ENCODE results near the gene SEH1L.
"Not testable (repeated sequence)": the region's sequence is repeated elsewhere in the genome, so short reads cannot be mapped to it uniquely, and the experiment has no call there.

The SEH1L gene

DNA sequence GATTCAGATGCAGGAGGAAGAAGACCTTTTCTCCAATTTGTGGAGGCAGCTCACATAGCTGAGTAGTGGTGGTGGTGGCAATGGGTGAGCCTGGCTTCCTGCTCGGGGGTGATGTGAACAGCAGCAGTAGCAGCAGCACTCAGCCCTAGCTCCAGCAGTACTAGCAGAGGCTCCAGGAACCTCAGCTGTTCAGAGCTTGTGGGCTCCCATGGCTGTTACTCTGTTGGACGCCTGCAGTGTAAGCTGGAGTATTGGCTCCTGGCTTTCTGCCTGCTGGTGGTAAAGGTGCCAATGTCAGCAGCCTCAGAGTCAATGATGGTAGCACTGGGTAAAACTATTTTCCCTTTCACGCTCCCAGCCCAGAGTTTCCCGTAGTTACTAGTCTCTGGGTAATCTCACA is 3.1 kb upstream of the SEH1L start:
- no peak for DNase-seq

- no peak for DNase-seq
Measured at GRCh38 chr18:12946549-12947284, 1.1 kb upstream of the SEH1L start.

DNA sequence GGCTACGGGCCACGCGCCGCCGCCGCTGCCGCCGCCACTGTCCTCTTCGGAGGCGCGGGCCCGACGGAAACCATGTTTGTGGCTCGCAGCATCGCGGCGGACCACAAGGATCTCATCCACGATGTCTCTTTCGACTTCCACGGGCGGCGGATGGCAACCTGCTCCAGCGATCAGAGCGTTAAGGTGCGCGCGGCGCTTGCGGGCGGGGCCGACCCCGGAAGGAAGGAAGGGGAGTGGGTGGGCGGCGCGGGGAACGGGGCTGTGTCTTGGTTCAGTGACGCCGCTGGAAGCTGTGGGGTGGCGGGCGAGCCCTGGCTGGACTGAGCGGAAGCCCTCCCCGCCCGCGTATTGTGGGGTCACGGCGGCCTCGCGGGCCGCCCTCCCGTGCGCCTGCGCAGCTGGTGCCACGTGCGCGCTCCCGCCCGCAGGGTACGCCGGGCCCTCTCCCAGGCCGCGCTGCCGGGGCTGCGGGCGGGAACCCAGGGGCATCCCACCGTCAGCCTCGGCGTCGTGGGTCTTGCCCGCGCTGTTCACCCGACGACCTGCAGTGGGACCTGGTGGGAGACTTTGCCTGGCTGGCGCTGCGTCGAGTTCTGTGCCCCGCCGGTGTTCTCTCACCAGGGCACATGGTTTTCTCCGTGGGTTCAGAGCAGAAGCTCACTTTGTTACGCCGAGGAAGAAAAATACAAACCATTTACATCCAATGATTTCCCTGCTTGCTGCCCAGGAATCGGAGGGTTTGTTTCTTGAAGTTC is 416 bp downstream of the SEH1L start:
- DNase-seq: peak; percentile 87 to 91

DNA sequence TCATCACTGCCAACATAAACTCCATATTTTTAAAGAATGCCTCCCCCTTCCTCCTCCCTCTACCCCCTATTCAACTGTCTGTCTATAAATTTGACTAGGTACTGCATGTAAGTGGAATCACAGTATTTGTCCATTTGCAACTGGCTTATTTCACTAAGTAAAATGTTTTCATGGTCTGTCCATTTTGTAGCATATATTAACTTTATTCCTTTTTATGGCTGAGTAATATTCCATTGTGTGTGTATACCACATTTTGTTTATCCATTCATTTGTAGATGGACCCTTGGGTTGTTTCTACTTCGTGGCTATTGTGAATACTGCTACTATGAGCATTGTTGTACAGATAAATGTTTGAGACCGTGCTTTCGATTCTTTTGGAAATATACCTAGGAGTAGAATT is 10.7 kb downstream of the SEH1L start:
- DNase-seq: no peak

DNA sequence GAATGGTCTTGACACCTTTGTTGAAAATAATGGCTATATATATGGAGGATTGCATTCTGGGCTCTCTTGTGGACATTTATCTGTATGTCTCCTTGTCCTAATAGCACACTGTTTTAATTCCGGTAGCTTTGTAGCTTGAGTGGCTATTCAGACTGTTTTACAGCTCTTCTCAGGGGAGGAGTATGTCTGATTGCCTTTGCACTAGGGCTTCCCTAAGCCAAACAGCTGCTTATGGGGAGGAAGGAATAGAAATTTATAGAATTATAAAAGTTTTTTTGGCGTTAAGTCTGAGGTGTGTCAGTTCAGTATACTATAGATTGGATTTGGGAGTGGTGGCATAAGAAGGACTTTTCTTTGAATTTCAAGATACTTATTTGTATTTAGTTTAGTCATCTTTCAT is 12.6 kb downstream of the SEH1L start:
- no peak for DNase-seq

- no peak for DNase-seq
Measured at GRCh38 chr18:12960853-12961397, 13.1 kb downstream of the SEH1L start.

GRCh38 chr18:12963069-12963468 is 15.3 kb downstream of the SEH1L start:
- DNase-seq: no peak

GRCh38 chr18:12968115-12968514 is 20.3 kb downstream of the SEH1L start:
- no peak for DNase-seq

- DNase-seq: no peak
Measured at GRCh38 chr18:12968619-12969018, 20.8 kb downstream of the SEH1L start.

DNA sequence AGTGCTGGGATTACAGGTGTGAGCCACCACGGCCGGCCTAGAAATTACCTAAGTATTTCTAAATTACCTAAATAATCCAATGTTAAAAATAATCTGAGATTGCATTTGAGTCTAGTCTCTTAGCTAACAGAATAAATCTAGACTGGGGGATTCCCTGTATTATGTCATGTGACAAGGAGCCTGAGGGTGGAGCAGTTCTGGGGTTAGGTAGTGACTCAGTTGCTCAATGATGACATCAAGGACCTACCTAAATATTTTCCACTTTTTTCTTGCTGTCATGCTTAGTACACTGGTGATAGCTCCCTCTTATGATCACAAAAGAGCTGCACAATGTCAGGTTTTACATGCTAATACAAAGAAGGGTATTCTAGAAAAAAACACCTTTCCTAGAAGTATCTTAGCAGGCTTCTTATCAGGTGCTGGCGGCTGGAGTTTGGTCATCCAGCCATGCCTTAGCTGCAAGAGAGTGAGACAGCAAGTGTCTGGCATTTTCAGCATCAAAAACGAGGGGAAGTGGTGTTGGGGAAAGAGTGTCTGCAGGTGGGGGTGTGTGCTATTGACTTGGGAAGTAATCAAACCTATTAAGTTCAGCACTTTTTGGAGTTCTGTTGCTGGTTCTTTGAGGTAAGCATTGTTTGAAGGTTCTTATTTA is 25.9 kb downstream of the SEH1L start:
- DNase-seq: no peak

DNA sequence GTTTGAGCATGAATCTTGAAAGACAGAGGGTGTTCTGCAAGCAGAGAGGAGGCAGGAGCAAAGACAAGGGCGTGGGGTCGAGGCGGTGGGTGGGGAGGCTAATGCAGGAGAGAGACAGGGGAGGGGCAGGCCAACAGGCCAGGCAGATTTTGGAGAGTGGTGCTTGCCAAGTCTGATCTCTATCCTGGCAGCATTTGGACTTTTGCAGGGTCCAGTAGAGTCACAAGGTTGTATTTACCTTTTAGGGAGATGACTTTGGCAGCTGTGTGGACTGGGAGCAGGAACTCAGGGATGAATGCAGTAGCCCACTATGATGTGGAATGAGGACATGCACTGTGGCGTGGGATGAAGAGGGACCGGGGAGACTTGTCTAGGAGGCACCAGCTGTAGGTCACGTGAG is 27.7 kb downstream of the SEH1L start:
- no peak for DNase-seq

- DNase-seq: no peak
Measured at GRCh38 chr18:12976305-12976704, 28.5 kb downstream of the SEH1L start.

- DNase-seq: not testable (repeated sequence)
Measured at GRCh38 chr18:12980065-12980464, 32.3 kb downstream of the SEH1L start.

DNA sequence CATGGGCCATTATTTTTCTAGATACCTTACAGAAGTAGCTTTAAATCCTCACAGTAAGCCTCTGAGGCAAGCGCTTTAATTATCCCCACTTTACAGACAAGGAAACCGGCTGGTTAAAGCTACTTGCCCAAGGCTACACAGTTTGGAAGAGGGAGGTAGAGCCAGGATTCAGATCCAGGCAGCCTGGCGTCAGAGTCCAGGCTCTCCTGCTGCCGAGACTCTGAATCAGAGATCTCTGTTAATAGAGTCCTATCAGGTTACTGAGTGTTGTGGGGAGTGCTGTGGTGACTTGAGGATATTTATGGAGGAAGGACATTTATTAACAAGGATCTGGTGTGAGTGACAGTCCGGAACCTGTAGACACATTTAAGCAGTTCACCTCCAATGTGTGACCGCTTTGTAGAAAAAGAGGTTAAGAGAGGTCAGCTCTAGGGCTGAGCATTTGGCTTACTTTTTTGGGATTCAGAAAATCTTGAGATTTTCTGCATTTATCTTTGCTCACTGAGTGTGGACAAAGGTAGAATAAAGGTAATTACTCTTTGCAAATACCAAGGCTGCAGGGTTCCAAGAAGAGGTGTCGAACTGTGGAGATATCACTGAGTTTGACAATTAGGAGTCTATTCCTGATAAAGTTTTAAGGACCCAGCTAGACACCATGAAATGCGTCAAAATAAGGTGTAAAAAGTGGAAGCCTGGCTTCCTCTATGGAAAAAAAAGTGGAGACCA is 41.7 kb downstream of the SEH1L start:
- DNase-seq: no peak

- no peak for DNase-seq
Measured at GRCh38 chr18:12990123-12990475, 42.3 kb downstream of the SEH1L start.

DNA sequence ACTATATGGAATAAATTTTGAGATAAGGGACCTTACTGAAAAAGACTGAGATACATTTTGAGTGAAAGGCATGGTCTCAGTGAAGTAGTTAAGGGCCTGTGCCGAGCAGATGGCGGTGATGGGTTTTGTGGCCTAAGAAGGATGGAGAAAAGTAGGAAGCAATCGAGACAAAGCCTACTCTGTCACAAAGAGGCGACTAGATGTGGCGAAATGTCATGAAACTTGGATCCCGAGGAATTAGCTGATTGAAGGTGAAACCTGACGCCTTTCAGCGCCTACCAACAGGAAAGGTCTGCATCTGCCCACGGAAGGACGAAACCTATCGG is 42.8 kb downstream of the SEH1L start:
- DNase-seq: no peak

DNA sequence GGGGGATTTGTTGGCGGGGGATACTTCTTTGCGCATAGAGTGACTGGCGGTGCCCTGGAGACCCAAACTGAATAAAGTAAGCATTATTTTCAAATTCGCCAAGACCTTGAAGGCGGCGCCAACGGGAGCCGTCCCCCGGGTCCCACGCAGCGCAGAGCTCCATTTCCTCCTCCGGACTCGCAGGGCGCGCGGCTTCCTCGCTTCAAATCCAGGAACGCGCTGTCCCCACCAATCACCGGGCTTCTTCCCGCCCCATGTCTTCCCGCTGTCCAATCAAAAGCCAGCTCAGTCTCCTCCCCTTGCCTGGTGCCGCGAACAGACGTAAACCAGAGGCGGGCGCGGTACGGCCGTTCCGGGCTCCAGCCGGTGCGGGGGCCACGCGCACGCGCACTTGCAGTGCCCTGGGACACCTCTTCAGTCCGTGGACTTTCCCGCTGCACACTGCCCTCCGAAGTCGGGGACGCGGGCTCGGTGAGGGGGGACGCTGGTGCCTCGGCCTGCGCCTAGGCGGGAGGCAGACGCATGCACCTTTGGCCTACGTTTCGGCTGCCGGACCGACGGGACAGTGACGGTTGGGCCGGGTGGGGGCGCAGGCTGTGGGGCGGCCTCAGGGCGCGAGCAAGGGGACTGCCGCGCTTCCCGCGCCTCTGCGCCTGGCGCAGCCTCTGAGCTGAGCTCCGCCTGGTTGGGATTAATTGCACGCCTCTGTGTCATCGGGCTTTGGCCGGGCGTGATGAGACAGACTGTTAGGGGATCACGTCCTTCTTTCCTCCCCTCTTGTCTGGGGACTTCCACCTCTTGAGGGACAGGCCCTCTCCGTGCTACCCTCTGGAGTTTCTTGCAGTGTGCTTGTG is 43.4 kb downstream of the SEH1L start, which contains the start of gene CEP192:
TSS of gene CEP192 (plus strand) at position 396 of the 854 bp plus-strand sequence. CDS start 8,063 bp downstream, outside the sequence.
- DNase-seq: peak; percentile 97 to 98

GRCh38 chr18:12991821-12992179 is 44.0 kb downstream of the SEH1L start:
- no peak for DNase-seq

DNA sequence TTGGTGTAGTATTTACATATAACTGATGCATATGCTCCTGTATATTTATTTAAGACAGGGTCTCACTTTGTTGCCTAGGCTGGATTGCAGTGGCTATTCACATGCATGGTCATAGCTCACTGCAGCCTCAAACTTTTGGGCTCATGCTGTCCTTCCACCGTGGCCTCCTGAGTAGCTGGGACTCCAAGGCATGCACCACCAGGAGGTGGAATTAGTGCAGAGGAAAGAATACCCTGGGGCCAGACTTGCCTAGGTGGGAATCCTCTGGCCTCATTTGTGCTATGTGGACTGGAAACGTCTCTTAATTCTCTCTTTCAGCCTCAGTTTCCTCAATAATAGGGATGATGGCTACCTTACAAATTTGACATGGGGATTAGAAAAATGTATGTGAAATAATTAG is 45.6 kb downstream of the SEH1L start:
- no peak for DNase-seq

DNA sequence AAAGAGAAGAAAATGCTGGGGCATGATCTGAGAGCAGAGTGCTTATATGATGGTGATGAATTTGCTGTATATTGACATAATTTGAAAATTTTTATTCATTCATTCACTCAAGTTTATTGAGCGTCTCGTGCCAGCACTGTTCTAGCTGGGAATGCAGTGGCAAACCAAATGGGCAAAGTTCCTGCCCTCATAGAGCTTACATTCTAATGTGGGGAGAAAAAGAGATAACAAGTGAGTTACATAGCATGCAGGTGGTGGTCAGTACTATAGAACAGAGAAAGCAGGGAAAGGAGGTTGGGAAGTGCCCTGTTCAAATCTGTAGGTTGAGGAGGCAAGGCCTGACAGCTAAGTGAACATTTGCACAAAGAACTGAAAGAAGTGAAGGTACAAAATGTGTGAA is 47.6 kb downstream of the SEH1L start:
- no peak for DNase-seq

- no peak for DNase-seq
Measured at GRCh38 chr18:12995952-12996477, 48.2 kb downstream of the SEH1L start.

All from hippocampal formation (tissue), 2 donors.